Measurements from ENCODE around the gene SHANK3. TPM values are rescaled to one million over a fixed set of nuclear protein-coding genes. Genes with fewer than 3 reads are reported as not detected.

Gene SHANK3
- polyA plus RNA-seq, 10 donors = 12.5 to 24.5 (median 15.1) TPM

- no peak for DNase-seq
Measured at GRCh38 chr22:50712341-50713007, 39.9 kb downstream of the SHANK3 start.

GRCh38 chr22:50713008-50713385 is 40.4 kb downstream of the SHANK3 start:
- DNase-seq = no peak

- DNase-seq = no peak
Measured at GRCh38 chr22:50713571-50714056, 41.0 kb downstream of the SHANK3 start.

GRCh38 chr22:50714150-50714549 is 41.5 kb downstream of the SHANK3 start:
- no peak for DNase-seq

- no peak for DNase-seq
Measured at GRCh38 chr22:50714631-50715179, 42.1 kb downstream of the SHANK3 start.

GRCh38 chr22:50715250-50715649 is 42.6 kb downstream of the SHANK3 start:
- DNase-seq = no peak

GRCh38 chr22:50715776-50716175 is 43.2 kb downstream of the SHANK3 start:
- DNase-seq = no peak

- no peak for DNase-seq
Measured at GRCh38 chr22:50716290-50717024, 43.8 kb downstream of the SHANK3 start.

- peak in 1 of 3 donors; percentile 26 for DNase-seq
Measured at GRCh38 chr22:50717709-50718351, 45.2 kb downstream of the SHANK3 start.

GRCh38 chr22:50718352-50718709 is 45.7 kb downstream of the SHANK3 start:
- no peak for DNase-seq

GRCh38 chr22:50719814-50720300 is 47.2 kb downstream of the SHANK3 start:
- DNase-seq = no peak

- no peak for DNase-seq
Measured at GRCh38 chr22:50720301-50721256, 48.0 kb downstream of the SHANK3 start.

GRCh38 chr22:50721257-50721844 is 48.7 kb downstream of the SHANK3 start:
- DNase-seq = no peak

- DNase-seq = no peak
Measured at GRCh38 chr22:50722048-50722701, 49.6 kb downstream of the SHANK3 start.

Other genes with a start within 250 kb of the SHANK3 start
- gene SBF1, start 197.8 kb upstream of the SHANK3 start, polyA plus RNA-seq (ENCODE audit: insufficient read length in 10 of 10) = 10 to 100 TPM; 29.7 to 43.8 (median 37.9) TPM
- under 1 TPM; 0.25 to 0.63 (median 0.39) TPM for gene ADM2, start 191.3 kb upstream of the SHANK3 start, polyA plus RNA-seq (ENCODE audit: insufficient read length in 10 of 10)
- under 1 TPM in 1 of 10 donors, not detected in 9; 0.14 TPM for gene MIOX, start 186.0 kb upstream of the SHANK3 start, polyA plus RNA-seq (ENCODE audit: insufficient read length in 10 of 10)
- 10 to 100 TPM; 25.8 to 49.4 (median 38.2) TPM for gene LMF2, start 165.1 kb upstream of the SHANK3 start, polyA plus RNA-seq (ENCODE audit: insufficient read length in 10 of 10)
- 10 to 100 TPM; 24.5 to 39.8 (median 32.0) TPM for gene NCAPH2, start 164.6 kb upstream of the SHANK3 start, polyA plus RNA-seq (ENCODE audit: insufficient read length in 10 of 10)
- gene SCO2, start 147.2 kb upstream of the SHANK3 start, polyA plus RNA-seq (ENCODE audit: insufficient read length in 10 of 10) = 1 to 10 TPM in 8 of 10 donors, not detected in 2; 1.3 to 5.0 (median 3.2) TPM
- 1 to 10 TPM; 2.6 to 5.5 (median 3.6) TPM for gene TYMP, start 142.8 kb upstream of the SHANK3 start, polyA plus RNA-seq (ENCODE audit: insufficient read length in 10 of 10)
- under 1 TPM in 2 of 10 donors, not detected in 8; 0.18 to 0.19 TPM for gene KLHDC7B, start 126.9 kb upstream of the SHANK3 start, polyA plus RNA-seq (ENCODE audit: insufficient read length in 10 of 10)
- gene SYCE3, start 109.9 kb upstream of the SHANK3 start, polyA plus RNA-seq (ENCODE audit: insufficient read length in 10 of 10) = not detected
- gene CPT1B, start 94.4 kb upstream of the SHANK3 start, polyA plus RNA-seq (ENCODE audit: insufficient read length in 10 of 10) = 10 to 100 TPM; 22.3 to 73.5 (median 49.0) TPM
- 10 to 100 TPM; 35.5 to 68.7 (median 46.4) TPM for gene CHKB, start 90.0 kb upstream of the SHANK3 start, polyA plus RNA-seq (ENCODE audit: insufficient read length in 10 of 10)
- gene MAPK8IP2, start 72.0 kb upstream of the SHANK3 start, polyA plus RNA-seq (ENCODE audit: insufficient read length in 10 of 10) = under 1 TPM; 0.24 to 0.70 (median 0.44) TPM
- 10 to 100 TPM; 11.5 to 20.4 (median 15.0) TPM for gene ARSA, start 44.7 kb upstream of the SHANK3 start, polyA plus RNA-seq (ENCODE audit: insufficient read length in 10 of 10)
- under 1 TPM in 7 of 10 donors, not detected in 3; 0.19 to 0.62 (median 0.28) TPM for gene ACR, start 65.4 kb downstream of the SHANK3 start, polyA plus RNA-seq (ENCODE audit: insufficient read length in 10 of 10)
- gene RABL2B, start 110.8 kb downstream of the SHANK3 start, polyA plus RNA-seq (ENCODE audit: insufficient read length in 10 of 10) = 10 to 100 TPM; 12.2 to 39.1 (median 22.4) TPM

Data from muscle of back (tissue), 11 donors.